Mucosa of stomach (tissue), 1 donor: ENCODE measurements around the gene ZC3H10.
"Not testable (repeated sequence)": the region's sequence is repeated elsewhere in the genome, so short reads cannot be mapped to it uniquely, and the experiment has no call there.

Source experiments
- H3K27me3 ChIP-seq: one replicate; pipeline ENCODE4 v1.7.0; 2013; ENCODE audit warnings: mild to moderate bottlenecking, low read length; ENCODE audit not compliant: control insufficient read depth, insufficient read depth
- H3K36me3 ChIP-seq: one replicate; pipeline ENCODE4 v1.7.0; 2013; ENCODE audit warnings: low read length; ENCODE audit not compliant: control insufficient read depth, insufficient read depth
- H3K4me1 ChIP-seq: one replicate; pipeline ENCODE4 v1.7.0; 2013; ENCODE audit warnings: mild to moderate bottlenecking, low read length; ENCODE audit not compliant: control insufficient read depth, insufficient read depth
- H3K4me3 ChIP-seq: one replicate; pipeline ENCODE4 v1.7.0; 2013; ENCODE audit warnings: low read length
- H3K9ac ChIP-seq: one replicate; pipeline ENCODE4 v1.7.0; 2013; ENCODE audit warnings: mild to moderate bottlenecking, low read length, moderate library complexity
- H3K9me3 ChIP-seq: one replicate; pipeline ENCODE4 v1.7.0; 2013; ENCODE audit warnings: mild to moderate bottlenecking, low read length, moderate library complexity; ENCODE audit not compliant: control insufficient read depth
- donor health status: Pancreatic carcinoma.

Gene ZC3H10

GRCh38 chr12:56104109-56104814, 13.8 kb upstream of the ZC3H10 start, which contains the start of gene PA2G4:
Gene PA2G4, plus strand, starts transcription at chr12:56104559. Its CDS starts 179 bp downstream, at chr12:56104738.
- Histone ChIP-seq H3K36me3 (no peaks in the 10 kb centered on the region), H3K4me3 (peak within 1 kb of the TSS; percentile 65), H3K9ac (peak within 1 kb of the TSS; percentile 84), H3K9me3 (no peaks in the 10 kb centered on the region), H3K4me1 (peaks cover 19% of the 10 kb centered on the region), H3K27me3 (no peaks in the 10 kb centered on the region)

GRCh38 chr12:56104815-56105608, 13.1 kb upstream of the ZC3H10 start:
- Histone ChIP-seq H3K9me3 (no peaks in the 10 kb centered on the region), H3K4me1 (peaks cover 19% of the 10 kb centered on the region), H3K4me3 (peak overlapping the region; percentile 65), H3K27me3 (no peaks in the 10 kb centered on the region), H3K9ac (peak overlapping the region; percentile 84), H3K36me3 (no peaks in the 10 kb centered on the region)

- peak overlapping the region; percentile 84 for H3K9ac ChIP-seq
- peak overlapping the region; percentile 65 for H3K4me3 ChIP-seq
- H3K9me3 ChIP-seq = no peaks in the 10 kb centered on the region
- no peaks in the 10 kb centered on the region for H3K27me3 ChIP-seq
- peaks cover 19% of the 10 kb centered on the region for H3K4me1 ChIP-seq
- peaks cover 4% of the 10 kb centered on the region for H3K36me3 ChIP-seq
Observed at GRCh38 chr12:56105609-56105902, 12.5 kb upstream of the ZC3H10 start.

GRCh38 chr12:56107242-56107641, 10.8 kb upstream of the ZC3H10 start:
- Histone ChIP-seq H3K9me3 (no peaks in the 10 kb centered on the region), H3K4me3 (no peak overlapping the region), H3K4me1 (peaks cover 19% of the 10 kb centered on the region), H3K36me3 (peaks cover 6% of the 10 kb centered on the region), H3K9ac (no peak overlapping the region), H3K27me3 (no peaks in the 10 kb centered on the region)

GRCh38 chr12:56110571-56110970, 7.5 kb upstream of the ZC3H10 start:
- no peaks in the 10 kb centered on the region for H3K9me3 ChIP-seq
- no peak overlapping the region for H3K9ac ChIP-seq
- H3K36me3 ChIP-seq = peaks cover 6% of the 10 kb centered on the region
- no peak overlapping the region for H3K4me3 ChIP-seq
- H3K27me3 ChIP-seq = no peaks in the 10 kb centered on the region
- peaks cover 8% of the 10 kb centered on the region for H3K4me1 ChIP-seq

DNA sequence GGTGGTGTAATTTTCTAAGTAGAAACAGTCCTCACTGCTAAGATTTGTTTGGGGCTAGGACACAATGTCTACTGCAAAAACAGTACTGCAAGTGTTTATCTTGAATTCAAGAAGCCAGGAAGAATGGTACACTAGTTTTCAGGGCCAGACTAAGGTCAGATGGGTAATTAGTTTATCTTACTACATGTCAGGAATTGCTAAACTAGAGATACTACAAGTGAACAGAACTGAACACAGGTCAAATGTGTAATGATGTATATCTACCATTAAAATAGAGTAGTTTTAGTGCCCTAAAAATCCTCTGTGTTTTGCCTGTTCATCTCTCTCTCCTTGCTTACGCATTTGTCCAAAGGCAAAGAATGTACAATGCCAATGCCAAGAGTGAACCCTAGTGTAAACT, 4.0 kb upstream of the ZC3H10 start:
- H3K9ac ChIP-seq = no peak overlapping the region
- H3K9me3 ChIP-seq = no peaks in the 10 kb centered on the region
- H3K4me1 ChIP-seq = peaks cover 5% of the 10 kb centered on the region
- no peaks in the 10 kb centered on the region for H3K27me3 ChIP-seq
- no peak overlapping the region for H3K4me3 ChIP-seq
- H3K36me3 ChIP-seq = peaks cover 6% of the 10 kb centered on the region

DNA sequence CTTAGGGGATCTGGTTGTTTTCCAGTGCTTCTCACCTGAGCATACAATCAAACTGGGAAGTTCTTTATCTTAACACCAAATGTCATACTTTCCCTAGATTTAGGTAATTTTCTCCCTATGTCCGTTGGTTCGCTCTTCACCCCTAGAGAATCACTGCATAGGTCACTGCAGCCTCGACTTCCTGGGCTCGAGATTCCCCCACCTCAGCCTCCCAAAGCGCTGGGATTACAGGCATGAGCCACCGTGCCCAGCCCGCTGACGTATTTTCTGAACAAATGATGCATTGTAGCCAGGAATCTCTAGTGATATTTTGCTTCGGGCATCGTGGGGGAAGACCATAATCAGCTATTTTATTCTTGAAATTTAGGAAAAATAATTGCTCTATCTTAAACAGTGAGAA, 2.7 kb upstream of the ZC3H10 start:
- H3K9me3 ChIP-seq = no peaks in the 10 kb centered on the region
- H3K9ac ChIP-seq = peak overlapping the region; percentile 96
- no peaks in the 10 kb centered on the region for H3K27me3 ChIP-seq
- peak overlapping the region; percentile 88 for H3K4me3 ChIP-seq
- H3K36me3 ChIP-seq = peaks cover 5% of the 10 kb centered on the region
- peaks cover 13% of the 10 kb centered on the region for H3K4me1 ChIP-seq

DNA sequence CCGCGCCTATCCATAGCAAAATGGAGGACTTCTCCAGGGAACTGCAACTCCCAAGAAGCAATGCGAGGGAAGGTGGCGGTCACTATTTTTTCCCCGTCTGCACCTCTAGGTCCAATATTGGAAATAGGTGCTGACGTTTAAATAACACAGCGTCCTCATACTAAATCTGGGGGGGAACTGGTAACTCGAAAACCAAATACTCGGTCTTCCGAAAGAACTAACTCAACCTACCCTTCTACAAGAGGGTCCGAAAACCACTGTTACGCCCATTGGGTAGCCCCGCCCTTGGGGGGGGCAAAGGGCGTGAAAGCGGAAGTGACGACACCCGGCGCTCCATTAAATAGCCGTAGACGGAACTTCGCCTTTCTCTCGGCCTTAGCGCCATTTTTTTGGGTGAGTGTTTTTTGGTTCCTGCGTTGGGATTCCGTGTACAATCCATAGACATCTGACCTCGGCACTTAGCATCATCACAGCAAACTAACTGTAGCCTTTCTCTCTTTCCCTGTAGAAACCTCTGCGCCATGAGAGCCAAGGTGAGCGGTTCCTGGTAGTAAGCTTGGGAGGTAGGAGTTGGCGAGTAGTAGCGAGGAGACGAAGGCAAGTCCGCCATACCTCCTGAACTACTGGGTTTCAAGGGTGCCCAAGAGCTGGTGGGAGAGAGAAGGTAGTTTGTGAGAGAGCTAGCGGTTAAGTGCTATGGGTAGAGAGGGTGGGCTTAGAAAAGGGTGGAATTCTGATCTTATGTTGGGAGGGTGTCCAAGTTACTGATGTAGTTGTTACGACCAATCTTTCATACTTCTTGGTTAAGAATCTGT, 1.6 kb upstream of the ZC3H10 start, which contains the start of gene RPL41:
RPL41 (plus strand) TSS at position 367 of the 815 bp plus-strand sequence.
- no peaks in the 10 kb centered on the region for H3K9me3 ChIP-seq
- H3K27me3 ChIP-seq = no peaks in the 10 kb centered on the region
- H3K4me3 ChIP-seq = peak within 1 kb of the TSS; percentile 88
- H3K4me1 ChIP-seq = peaks cover 13% of the 10 kb centered on the region
- peak within 1 kb of the TSS; percentile 96 for H3K9ac ChIP-seq
- no peaks in the 10 kb centered on the region for H3K36me3 ChIP-seq

DNA sequence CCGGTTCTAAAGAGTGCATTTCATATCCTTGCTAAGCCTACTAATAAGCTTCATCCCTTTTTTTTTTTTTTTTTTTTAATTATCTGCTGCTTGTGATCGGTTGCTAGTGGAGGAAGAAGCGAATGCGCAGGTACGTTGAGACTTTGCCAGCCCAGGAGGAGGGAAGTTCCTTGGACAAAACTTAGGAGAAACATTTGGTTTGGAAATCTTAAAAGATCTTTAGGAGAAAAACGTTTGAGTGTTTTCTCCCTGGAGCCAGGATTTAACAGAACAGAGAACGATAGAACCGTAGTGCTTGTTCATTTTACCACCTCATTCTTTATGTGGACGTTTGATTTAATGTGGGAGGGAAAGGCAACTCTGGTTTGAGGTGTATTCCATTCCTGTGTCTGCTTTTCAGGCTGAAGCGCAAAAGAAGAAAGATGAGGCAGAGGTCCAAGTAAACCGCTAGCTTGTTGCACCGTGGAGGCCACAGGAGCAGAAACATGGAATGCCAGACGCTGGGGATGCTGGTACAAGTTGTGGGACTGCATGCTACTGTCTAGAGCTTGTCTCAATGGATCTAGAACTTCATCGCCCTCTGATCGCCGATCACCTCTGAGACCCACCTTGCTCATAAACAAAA, 872 bp upstream of the ZC3H10 start:
- H3K36me3 ChIP-seq, H3K9me3 ChIP-seq, H3K27me3 ChIP-seq: not testable (repeated sequence)
- H3K9ac ChIP-seq = peak overlapping the region; percentile 96
- peaks cover 13% of the 10 kb centered on the region for H3K4me1 ChIP-seq
- peak overlapping the region; percentile 88 for H3K4me3 ChIP-seq

- H3K4me1 ChIP-seq = peaks cover 13% of the 10 kb centered on the region
- H3K27me3 ChIP-seq = no peaks in the 10 kb centered on the region
- no peaks in the 10 kb centered on the region for H3K36me3 ChIP-seq
- peak overlapping the region; percentile 72 for H3K9ac ChIP-seq
- no peaks in the 10 kb centered on the region for H3K9me3 ChIP-seq
- H3K4me3 ChIP-seq = peak overlapping the region; percentile 51
Observed at GRCh38 chr12:56118688-56119357, 757 bp downstream of the ZC3H10 start.

- no peaks in the 10 kb centered on the region for H3K27me3 ChIP-seq
- H3K9me3 ChIP-seq = no peaks in the 10 kb centered on the region
- H3K4me1 ChIP-seq = peaks cover 13% of the 10 kb centered on the region
- peak overlapping the region; percentile 0 for H3K9ac ChIP-seq
- H3K4me3 ChIP-seq = no peak overlapping the region
- H3K36me3 ChIP-seq = no peaks in the 10 kb centered on the region
Observed at GRCh38 chr12:56119361-56119796, 1.3 kb downstream of the ZC3H10 start.
